ENCODE data around the gene RFK. TPM values are rescaled to one million over a fixed set of nuclear protein-coding genes. Genes with fewer than 3 reads are reported as not detected.

RFK gene
- total and polyA plus RNA-seq, 2 of the 13 experiments (the other 11 are each of a cell fraction or from before 2014, with no cell fraction given), result 18.2 to 37.2 TPM

GRCh38 chr9:76365028-76365427 lies 29.2 kb downstream of the RFK start (continued):
- TF ChIP-seq JUNB (CRISPR knock-in tag; IDR thresholded peaks at IDR 0.05; ENCODE audit: borderline replicate concordance) (peak; percentile 71; the same call in 1 of the 2 replicates), PAWR (CRISPR knock-in tag; IDR thresholded peaks at IDR 0.05; ENCODE audit: borderline replicate concordance) (no peak), FOSL1 (CRISPR knock-in tag; IDR thresholded peaks at IDR 0.05; ENCODE audit: borderline replicate concordance) (peak; percentile 83; the same call in 1 of the 2 replicates), CEBPG (CRISPR knock-in tag; IDR thresholded peaks at IDR 0.05) (peak; percentile 14; the same call in 1 of the 2 replicates), NONO (IDR thresholded peaks at IDR 0.05) (no peak), NONO (CRISPR knock-in tag; conservative IDR thresholded peaks at IDR 0.05) (no peak), ZSCAN22 (CRISPR knock-in tag; IDR thresholded peaks at IDR 0.05) (no peak), ZNF530 (CRISPR knock-in tag; IDR thresholded peaks at IDR 0.05; ENCODE audit: low read depth) (no peak), TEF (CRISPR knock-in tag; IDR thresholded peaks at IDR 0.05) (peak; percentile 39; the same call in 1 of the 2 replicates), REL (CRISPR knock-in tag; conservative IDR thresholded peaks at IDR 0.05) (no peak), ZSCAN12 (CRISPR knock-in tag; IDR thresholded peaks at IDR 0.05) (no peak), FOSL2 (CRISPR knock-in tag; IDR thresholded peaks at IDR 0.05) (peak; percentile 93), PHF21A (CRISPR knock-in tag; IDR thresholded peaks at IDR 0.05) (0 out of 2 replicates have a peak, but pooled peaks have one; percentile 20), SMAD1 (CRISPR knock-in tag; IDR thresholded peaks at IDR 0.05; ENCODE audit: borderline replicate concordance, low read depth) (no peak), SAP130 (CRISPR knock-in tag; IDR thresholded peaks at IDR 0.05; ENCODE audit: low read depth) (0 out of 2 replicates have a peak, but pooled peaks have one; percentile 26), HMG20A (CRISPR knock-in tag; IDR thresholded peaks at IDR 0.05; ENCODE audit: borderline replicate concordance) (peak; percentile 58; the same call in 1 of the 2 replicates), ZEB1 (IDR thresholded peaks at IDR 0.05; ENCODE audit: insufficient replicate concordance, low read depth) (peak; percentile 50), ZSCAN21 (CRISPR knock-in tag; IDR thresholded peaks at IDR 0.05; ENCODE audit: borderline replicate concordance) (no peak), TCF12 (IDR thresholded peaks at IDR 0.05) (no peak), TCF12 (CRISPR knock-in tag; IDR thresholded peaks at IDR 0.05) (no peak), ATF1 (CRISPR knock-in tag; IDR thresholded peaks at IDR 0.05) (no peak), HNF4A (CRISPR knock-in tag; IDR thresholded peaks at IDR 0.05) (0 out of 2 replicates have a peak, but pooled peaks have one; percentile 30), STAT5B (CRISPR knock-in tag; IDR thresholded peaks at IDR 0.05) (no peak), MBNL3 (CRISPR knock-in tag; conservative IDR thresholded peaks at IDR 0.05) (no peak), NR2F6 (IDR thresholded peaks at IDR 0.05) (no peak), NR2F6 (CRISPR knock-in tag; IDR thresholded peaks at IDR 0.05) (0 out of 2 replicates have a peak, but pooled peaks have one; percentile 31), ARID3A (IDR thresholded peaks at IDR 0.05; ENCODE audit: low read depth, low read length) (peak; percentile 63; the same call in 1 of the 2 replicates), ELF3 (CRISPR knock-in tag; IDR thresholded peaks at IDR 0.05) (0 out of 2 replicates have a peak, but pooled peaks have one; percentile 47)

All from HepG2 (cell line).